Activated CD8-positive, alpha-beta memory T cell treated with anti-CD3 and anti-CD28 coated beads for 4 hours (primary cell): ENCODE measurements around the gene NCKAP5.

Experiments used
- DNase-seq, 2 donors: peaks; one replicate each; pipeline ENCODE4 v3.0.0-alpha.2; 2020; ENCODE audit warnings: low read depth in 2 of 2

The NCKAP5 gene

DNA sequence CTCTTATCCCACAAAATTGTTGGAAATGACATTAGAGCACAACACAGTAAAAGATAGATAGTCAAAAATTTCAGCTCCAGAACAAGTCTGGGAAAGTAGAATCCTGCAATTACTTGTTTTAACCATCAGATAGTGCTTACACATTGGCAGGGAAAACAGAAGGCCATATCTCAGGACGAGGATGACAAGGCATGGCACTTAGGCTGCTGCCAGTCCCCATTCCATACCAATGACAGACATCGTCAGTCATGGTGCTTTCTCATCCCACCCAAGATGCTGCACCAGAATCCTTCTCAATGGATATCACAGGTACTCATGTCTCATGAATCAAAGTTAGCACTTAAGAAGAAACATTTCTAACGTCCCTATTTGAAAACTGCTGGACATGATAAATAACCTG, 187.3 kb downstream of the NCKAP5 start:
- DNase-seq = no peak

DNA sequence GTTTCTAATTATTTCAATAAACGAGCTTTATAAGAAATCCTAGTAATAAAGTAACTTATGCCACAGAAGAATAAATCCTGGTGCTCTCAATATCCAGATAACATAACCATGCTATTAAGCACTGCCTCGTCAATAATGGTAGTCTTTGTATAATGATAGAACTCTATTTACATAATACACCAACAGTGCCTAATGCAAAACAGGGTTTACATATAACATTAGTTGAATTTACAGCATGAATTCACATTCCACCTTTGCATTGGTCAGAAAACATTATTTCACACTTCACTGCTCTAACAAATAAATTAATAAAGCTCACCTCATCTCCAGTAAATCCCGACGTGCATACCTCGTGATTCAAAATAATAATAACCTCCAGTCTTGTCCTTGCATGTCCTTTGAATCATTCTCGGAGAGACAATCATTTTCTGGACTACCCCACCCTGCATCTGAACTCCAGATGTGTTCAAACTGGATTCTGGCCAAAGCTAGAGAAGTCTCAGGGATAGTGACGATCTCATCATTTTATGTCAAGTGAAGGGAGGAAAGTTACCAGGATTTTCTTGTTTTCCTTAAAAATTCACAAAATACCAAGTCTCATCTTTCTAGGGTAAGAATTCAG, 189.2 kb downstream of the NCKAP5 start:
- no peak for DNase-seq

DNA sequence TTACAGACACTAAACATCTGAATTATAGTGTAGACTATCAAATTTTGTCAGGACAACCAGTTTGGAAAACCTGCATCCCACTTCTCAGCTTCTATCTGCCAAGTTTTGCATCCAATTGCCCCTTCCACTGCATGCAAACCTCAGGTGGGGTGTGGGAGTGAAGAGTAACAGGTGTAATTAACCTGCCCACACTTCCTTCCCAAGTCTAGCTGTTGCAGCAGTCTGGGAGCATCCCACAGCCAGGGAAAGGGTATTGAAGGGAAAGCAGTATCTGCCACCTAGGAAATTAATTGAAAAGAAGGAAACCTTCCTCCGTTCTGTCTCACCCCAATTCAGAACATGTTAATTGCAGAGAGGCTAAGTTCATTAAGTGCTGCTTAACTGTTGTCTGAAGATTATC, 189.9 kb downstream of the NCKAP5 start:
- DNase-seq = no peak

DNA sequence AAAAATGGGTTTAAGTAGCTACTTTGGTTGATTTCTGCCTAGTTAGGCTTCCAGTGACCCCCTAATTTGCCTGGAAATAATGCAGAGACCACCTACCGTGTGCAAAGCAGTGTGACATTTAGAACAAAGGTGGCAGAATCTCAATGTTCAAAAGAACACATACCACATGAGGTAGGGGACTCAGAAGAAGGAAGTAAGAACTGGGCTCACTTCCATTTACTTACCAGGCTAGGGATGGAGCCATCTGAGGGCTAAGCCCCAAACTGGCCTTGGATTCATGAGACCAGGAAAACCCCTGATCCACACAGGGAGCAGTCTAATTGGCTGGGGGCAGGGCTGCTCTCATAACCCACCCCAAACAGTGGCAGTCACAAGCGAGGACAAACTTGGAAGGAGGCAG, 190.7 kb downstream of the NCKAP5 start:
- no peak for DNase-seq

DNA sequence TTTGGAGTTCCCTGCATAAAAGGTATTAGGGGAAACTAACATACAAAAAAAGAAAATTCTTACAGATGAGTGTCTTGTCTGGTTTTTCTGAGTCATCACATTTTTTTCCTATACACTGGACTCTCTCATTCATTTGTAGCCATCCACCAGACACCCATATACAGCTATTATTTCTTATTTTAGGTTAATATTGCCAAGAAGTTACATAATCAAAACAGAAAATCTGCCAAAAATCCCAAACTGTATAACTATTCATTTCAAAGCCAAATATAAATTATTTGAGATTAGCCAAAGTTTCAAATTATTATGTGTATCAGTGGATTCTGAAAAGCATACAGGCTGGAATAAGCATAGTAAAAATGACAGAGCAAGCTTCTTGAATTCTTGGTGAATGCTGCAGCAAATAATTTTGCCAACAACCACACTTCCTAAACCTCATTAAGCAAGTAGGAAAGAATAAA, 191.2 kb downstream of the NCKAP5 start:
- no peak for DNase-seq

DNA sequence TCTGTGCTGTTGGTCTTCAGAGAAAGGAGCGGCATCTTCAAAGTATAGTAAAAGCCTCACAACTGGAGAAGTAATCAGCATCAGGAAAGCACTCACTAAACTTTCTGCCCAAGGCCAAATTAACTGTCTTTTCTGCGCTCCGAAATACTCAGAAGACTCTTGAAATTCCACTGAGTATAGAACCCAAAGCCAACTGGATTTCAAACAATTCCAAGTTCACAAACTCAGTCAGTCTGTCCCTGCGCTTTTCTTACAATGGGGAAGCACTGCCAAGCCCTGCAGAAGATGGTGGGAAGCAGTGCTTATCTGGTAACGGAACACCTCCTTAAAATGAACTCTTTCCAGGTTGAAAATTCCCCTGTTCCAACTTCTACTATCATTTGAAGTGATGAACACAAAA, 193.5 kb downstream of the NCKAP5 start:
- DNase-seq = no peak

DNA sequence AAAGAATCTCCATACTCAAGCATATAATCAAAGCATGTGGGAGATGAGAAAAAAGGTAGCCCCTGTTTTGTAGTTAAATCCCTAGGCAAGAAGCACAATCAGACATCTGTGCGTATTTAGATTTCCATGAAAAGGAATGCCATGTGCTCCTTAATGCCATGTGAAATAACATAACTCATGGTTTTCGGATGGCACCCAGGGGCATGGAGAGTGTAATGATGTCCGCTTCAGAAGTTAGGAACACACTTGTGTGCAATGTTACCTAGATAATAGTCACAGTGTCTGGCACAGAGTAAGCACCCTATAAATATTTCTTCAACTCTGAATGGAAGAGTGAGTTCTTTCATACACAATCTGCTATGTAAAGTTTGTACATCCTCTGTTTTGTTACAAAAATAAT, 197.0 kb downstream of the NCKAP5 start:
- DNase-seq = no peak

DNA sequence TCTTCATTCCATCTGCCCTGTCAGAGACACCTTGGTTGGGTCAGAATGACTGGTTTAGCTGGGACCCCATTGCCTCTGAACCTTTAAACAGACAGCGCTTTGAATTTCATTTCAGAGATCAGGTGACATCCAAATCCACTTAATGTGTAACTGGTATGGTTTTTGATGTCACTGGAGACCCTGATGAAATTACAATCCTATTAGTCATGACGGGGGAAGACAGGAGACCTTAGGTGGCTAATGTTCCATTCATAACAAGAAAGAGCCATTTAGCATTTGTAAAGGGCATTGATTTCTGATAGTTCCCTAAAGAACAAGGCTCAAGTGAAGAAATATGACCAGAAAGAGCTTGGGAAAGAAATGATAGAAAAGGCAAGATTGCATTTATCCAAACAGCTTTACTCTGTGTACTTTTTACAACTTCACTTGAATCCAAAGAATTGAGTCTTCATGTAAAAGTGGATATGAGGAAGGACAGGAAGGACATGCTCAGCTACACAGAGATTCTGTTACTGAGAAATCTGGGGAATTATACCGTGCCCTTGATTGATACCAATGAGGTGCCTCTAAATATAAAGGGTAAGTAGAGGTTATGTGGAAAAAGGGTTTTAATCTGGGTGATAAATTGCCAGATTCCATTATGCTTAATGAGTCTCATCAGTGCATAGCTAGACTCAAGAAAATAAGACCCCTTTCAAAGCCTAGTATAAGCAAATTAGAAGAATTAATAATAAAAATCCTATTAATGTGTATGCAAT, 198.2 kb downstream of the NCKAP5 start:
- DNase-seq = no peak

DNA sequence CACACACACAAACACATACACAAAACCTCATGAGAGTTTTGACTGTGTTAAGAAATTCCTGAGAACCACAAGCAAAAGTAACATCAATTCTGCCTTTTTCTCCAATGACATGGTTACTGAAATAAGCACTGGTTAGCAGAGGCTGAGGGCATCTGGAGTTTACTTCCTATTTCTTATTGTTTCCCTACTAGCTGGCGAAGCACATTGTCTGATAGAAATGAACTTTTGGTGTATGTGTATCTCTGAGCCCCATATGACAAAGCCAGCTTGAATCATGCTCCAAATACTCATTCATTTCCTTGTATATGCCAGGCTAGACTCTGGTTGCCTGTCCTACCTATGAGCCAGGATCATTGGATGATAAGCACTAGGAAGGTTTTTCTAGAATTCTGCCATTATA, 203.1 kb downstream of the NCKAP5 start:
- no peak for DNase-seq

DNA sequence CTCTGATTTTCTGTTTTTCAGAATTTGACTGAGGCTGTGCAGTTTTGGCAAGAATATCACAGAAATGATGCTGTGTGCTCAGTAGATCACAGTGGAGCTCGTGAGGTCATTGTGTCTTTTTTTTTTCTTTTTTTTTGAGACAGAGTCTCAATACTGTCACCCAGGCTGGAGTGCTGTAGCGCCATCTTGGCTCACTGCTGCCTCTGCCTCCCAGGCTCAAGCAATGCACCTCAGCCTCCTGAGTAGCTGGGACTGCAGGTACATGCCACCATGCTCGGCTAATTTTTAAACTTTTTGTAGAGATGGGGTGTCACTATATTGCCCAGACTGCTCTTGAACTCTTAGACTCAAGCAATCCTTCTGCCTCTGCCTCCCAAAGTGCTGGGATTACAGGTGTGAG, 203.6 kb downstream of the NCKAP5 start:
- DNase-seq = no peak

DNA sequence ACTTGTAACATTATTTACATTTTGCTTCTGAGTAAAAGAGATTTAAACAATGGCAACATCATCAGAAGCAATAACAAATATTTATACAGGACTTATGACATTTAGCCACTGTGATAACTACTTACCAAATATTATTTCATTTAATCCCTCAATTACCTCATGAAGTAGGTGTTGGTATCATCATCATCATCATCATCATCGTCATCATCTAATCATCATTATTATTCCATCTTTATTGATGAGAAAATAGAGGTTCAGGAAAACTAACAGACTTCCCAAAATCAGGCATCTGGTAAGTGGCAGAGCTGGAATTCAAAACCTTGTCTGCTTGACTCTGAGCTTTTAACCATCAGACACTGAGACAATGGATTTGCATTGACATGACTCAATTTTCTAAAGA, 204.4 kb downstream of the NCKAP5 start:
- DNase-seq = no peak

DNA sequence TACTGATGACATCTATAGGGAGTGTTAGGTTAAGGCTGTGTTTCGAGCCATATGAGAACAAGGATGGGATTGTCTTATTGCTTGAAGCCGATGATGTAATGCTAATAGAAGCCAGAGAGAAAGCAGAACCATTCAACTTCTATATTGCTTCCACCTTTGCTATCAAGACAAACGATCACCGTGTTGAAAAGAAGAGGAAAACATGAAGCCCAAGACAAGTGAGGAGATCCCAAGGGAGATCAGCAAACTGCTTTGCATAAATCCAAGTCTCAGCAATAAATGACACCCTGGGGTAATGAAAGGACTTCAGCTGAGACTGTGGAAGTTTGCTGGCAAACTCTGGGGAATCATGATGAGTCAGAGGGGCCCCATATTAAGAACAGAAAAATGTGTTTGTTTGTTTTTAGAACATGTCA, 206.2 kb downstream of the NCKAP5 start:
- no peak for DNase-seq

DNA sequence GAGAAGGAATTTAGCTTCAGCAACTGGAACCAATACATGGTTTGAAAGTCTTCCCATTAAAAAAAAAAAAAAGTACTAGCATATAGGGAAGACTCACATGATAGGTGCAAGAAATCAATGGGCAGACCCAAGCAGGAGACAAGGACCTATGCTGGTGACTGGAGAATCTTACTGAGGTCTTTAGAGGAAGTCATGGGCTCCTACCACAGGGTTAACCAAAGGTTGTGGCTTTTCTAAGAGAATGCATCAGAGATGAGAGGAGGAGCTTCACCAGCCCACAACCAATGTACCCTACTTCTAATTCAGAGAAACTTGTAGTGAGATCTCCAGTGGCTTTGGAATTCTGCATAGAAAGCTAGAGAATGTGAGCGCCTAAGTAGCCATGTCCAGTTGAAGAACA, 207.4 kb downstream of the NCKAP5 start:
- DNase-seq = no peak

DNA sequence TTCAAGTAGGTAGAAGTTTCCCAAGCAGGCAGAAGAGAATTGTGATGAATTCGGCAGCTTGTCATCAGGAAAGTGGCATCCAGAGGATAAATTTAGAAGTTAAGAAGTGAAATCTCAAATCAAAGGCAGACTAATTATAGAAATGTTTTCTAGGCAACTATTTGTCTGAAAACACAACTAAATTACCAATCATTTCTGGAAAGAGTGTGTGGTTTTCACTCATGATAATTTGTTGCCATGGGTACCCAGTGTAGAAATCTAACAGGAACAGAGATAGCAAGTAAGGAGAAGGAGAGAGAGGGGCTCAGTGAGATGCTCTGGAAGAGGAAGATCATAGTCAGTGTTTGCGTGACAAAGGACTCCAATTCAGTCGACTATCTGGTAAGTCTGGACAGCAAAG, 208.1 kb downstream of the NCKAP5 start:
- no peak for DNase-seq

DNA sequence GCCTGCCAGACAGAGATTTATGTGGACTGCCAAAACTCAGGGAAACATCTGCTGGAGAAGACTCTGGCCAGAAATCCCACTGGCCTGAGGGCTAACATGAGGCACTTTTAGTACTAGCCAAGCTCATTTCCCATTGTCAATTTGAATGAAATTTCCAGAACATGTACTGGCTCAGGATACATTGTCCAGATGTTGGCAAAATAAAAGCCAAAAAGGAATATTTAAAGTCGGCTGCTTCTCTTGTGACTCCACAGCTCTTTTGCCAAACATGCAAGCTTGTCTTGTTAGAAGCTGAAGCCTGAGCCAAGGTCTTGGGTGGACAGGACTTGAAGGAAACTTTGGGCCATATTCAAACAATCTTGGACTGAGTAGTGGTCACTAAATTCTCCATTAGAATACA, 215.5 kb downstream of the NCKAP5 start:
- no peak for DNase-seq

DNA sequence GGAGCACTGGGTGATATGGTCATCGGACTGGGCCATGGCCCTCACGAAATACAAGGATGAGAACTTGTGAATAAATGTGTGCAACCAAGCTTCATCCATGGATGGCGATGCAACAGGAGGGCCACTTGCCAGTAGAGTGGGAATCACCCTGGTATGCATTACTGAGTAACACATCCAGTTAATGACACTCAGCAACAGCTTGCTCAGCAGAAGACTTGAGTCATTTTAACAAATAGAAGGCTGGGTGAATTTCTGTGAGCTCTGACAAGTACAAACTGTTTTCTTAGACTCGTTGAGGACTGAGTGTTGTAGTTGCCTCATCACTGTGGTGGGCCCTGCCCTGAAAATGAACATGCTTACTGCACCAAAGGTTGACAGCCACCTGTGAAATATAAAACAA, 221.6 kb downstream of the NCKAP5 start:
- DNase-seq = no peak

DNA sequence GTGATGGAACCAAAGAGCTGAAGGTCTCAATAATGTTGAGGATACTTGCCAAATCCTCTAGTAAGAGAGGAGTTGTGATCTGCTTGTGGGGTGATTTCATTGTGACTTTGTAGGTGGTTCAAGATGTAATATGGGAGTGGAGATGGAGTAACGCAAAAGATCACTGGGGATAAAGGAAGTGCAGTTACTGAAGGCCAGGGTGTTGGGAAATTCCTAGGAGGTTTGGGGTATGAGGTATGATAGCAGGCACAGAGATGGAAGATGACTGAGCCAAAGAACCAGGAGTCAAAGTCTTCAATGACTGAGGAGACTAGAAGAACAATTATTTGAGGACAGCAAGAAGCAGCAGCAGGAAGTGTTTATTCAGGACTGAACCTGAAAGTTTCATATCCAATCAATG, 222.6 kb downstream of the NCKAP5 start:
- no peak for DNase-seq

DNA sequence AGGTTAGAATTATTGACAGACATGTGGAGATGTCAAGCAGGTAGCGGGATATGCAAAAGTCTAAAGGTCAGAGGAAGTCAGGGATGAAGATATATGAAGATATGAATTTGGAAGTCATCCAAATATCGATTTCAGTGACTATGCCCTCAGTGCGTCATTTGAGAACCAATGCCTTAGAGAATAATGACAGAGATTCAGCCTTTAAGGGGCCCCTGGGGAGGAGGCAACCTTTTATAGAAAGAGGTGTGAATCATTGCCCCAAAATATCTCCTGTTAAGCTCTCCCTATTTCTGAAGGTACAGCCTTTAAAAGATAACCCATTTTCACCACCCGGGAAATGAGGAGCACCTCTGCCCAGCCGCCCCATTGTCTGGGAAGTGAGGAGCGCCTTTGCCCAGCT, 223.4 kb downstream of the NCKAP5 start:
- no peak for DNase-seq

DNA sequence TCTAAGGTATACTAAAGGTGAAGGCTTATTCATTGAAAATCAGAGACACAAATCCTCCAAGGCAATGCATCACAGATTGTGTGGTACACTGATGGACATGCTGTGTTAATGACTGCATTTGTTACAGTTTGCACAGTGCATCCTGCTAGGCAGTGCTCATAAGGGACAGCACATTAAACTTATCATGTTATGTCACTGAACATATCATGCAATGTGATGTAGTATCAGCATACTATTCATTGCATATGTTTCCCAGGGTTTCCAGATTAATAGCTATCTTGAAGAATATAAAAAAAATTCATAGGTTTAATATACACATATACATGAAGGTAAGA, 225.3 kb downstream of the NCKAP5 start:
- DNase-seq = no peak

DNA sequence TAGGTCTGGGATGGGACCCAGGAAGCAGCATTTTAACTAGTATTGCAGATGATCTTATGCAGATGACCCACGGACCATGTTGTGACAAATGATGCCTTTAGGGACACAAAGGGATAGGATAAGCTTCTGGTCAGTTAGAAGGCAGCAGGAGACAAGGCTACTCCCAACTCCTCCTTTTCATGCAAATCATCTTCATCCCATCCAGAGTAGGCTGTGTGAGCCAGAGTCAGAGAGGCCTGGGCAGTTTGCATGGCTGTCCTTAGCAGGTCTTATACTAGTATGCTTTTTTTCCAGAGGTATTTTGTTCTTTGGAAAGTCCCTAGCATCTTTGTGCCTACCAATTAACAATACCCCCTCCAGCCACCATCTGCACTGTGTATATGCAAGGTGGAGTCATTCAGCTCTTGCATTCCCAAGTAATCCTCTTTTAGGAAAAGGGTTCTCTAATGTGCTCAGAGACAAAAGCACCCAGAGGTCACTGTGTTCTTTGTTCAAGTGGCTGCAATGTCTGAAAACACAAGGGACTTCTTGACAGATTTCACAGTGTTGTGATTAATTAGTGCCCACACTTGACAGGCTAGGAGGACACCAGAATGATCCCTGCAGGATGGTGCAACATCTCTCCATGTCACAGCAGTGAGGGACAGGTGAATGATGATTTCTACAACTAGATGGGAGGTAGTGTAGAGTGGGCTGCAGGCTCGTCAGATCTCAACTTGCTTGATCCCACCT, 225.8 kb downstream of the NCKAP5 start:
- no peak for DNase-seq

DNA sequence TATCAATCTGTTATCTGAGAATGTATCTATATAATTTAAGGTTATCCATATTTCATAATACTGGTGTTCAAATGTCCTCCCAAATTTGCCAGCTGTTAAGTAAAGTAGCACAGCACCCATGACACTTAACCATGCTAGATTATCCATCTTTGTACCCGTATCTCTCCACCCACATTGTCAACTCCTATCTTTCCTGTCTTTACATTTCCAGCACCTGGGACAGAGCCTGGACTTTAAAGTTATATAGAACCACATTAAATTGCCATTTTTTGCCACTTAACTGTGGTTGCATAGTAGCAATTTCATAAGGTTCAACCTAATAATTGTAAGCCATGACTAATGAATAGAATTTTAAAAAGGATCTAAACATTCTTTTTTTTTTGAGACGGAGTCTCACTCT, 226.7 kb downstream of the NCKAP5 start:
- no peak for DNase-seq

DNA sequence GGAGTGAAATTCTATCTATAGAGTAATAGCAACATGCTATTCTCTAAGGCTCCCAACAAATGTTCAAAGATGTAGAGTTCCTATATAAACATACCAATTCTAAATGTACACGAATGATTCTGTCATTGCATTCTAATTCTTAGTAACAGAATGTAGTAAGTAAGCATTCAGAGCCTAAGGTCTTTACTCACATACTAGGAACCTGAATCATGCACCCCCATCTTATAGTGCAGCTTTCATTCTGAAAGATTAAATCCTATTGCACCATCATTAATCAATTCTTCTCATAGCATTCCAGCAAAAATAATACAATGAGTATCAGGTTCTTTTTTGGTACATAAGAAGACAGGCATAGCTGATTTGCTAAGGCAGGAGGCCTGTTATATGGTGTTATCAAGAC, 230.0 kb downstream of the NCKAP5 start:
- no peak for DNase-seq

DNA sequence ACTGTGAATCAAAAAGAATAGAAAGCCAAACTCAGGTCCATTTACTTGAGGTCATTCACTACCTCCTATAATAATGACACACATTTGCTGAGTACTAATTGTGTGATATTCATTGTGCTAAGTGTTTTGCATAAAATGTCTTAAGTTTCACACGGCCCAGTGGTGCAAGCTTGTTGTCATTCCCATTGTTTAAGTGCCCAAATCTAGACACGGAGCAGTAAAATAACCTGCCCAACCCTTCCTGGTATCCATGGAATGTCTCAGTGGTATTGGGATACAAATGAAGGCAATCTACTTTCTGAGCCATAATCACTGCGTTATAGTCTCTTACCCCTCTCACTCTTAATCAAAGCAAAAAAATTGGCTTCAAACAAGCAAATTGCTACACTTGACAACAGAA, 233.3 kb downstream of the NCKAP5 start:
- no peak for DNase-seq
